ENCODE results near the gene ZNF385B.

ZNF385B gene

DNA sequence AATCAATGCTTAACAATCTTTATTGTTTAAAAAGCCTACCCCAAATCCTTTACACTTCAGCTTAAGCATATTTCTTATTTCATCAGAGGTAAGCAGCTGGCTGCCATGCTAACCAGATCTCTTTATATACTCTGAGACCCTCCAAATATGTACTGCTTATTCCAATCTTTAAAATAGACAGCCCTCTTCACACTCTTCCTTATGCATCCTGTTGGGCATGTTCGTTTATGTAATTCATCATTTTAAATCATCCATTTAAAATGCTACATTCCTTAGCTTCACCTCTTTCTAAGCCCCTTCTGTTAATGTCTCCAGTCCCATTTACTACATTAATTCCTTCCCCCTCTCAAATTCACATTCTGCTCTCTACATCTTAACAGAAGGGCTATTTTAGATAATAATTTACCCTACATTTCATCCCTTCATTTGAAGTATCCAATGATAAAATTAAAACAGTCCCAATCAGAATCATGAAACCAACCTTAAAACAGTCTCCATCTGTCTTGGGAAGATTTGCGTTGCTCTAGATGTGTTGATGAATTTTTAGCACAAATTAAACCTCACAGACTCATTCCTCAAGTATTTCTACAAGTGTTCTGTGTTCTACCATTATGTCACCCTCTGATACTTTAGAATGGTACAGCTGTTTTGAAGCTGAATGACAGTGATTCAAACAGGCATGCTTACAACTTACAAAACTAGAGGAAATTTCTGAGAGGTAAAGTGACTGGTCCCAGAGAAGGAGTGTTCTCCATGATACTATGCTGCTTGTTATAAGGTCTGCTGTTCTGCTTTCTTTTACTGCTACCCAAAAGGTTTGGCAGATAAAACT lies 59.1 kb downstream of the ZNF385B start:
- TF ChIP-seq GATA2 (IDR thresholded peaks at IDR 0.05; ENCODE audit: low read depth, low read length) (no peak), GATA3 (IDR thresholded peaks at IDR 0.05; ENCODE audit: low read depth, low read length) (no peak)

- no peak for TF ChIP-seq GATA2 (IDR thresholded peaks at IDR 0.05; ENCODE audit: low read depth, low read length)
- TF ChIP-seq GATA3 (IDR thresholded peaks at IDR 0.05; ENCODE audit: low read depth, low read length), result no peak
Observed at GRCh38 chr2:179800776-179801175, 60.6 kb downstream of the ZNF385B start.

DNA sequence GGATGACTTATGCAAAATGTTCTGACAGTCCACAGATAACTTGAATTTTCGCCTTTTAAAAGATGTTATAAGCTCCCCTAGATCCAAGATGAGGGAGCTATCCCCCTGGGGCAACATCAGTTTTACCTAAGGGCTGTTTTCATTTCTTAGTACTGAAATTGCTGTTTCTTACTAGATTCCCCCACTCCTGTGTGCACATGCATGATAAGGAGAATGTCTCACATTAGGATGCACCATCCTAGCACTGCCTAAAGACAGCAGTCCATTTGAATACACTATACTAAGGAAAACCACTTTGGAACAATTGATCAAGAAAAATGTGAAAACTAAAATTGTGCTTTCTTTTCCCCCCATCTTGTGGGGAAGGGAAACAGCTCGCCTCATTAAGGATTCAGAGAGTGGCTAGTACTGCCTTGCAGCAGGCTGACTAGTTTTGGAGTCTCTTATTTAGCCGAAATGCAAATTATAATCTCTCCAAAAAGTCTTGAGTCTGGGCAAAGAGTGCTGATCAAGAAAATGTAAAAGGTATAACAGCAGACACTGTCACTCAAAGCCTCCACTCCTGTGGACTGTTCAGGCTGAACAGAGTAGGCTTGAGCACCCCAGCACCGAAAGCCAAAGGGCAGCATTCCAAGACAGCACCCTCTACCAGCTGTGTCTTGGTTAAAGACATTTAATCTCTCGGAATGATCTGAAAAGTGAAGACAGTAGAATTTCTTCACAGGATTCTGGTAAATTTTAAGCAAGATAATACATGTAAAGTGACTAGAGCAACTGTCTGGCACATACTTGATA lies 65.0 kb downstream of the ZNF385B start:
- no peak for TF ChIP-seq GATA2 (IDR thresholded peaks at IDR 0.05; ENCODE audit: low read depth, low read length)
- no peak for TF ChIP-seq GATA3 (IDR thresholded peaks at IDR 0.05; ENCODE audit: low read depth, low read length)

- TF ChIP-seq GATA3 (IDR thresholded peaks at IDR 0.05; ENCODE audit: low read depth, low read length) (no peak), GATA2 (IDR thresholded peaks at IDR 0.05; ENCODE audit: low read depth, low read length) (no peak)
Observed at GRCh38 chr2:179793902-179794301, 67.5 kb downstream of the ZNF385B start.

DNA sequence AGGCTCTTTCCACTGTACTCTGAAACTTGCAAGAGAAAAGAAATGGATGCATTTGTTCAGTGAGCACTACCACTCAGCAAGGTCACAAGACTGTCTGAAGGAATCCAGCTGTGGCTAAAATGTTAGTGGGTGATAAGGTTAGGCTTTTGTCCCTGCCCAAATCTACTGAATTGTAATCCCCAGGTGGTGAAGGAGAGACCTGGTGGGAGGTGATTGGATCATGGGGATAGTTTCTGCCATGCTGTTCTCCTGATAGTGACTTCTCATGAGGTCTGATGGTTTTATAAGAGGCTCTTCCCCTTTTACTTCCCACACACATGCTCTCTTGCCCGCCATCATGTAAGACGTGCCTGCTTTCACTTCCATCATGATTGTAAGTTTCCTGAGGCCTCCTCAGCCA lies 68.2 kb downstream of the ZNF385B start:
- TF ChIP-seq GATA3 (IDR thresholded peaks at IDR 0.05; ENCODE audit: low read depth, low read length) (no peak), GATA2 (IDR thresholded peaks at IDR 0.05; ENCODE audit: low read depth, low read length) (no peak)

- TF ChIP-seq GATA3 (IDR thresholded peaks at IDR 0.05; ENCODE audit: low read depth, low read length) (no peak), GATA2 (IDR thresholded peaks at IDR 0.05; ENCODE audit: low read depth, low read length) (no peak)
Observed at GRCh38 chr2:179790235-179791217, 70.9 kb downstream of the ZNF385B start.

GRCh38 chr2:179788104-179788503 lies 73.3 kb downstream of the ZNF385B start:
- no peak for TF ChIP-seq GATA3 (IDR thresholded peaks at IDR 0.05; ENCODE audit: low read depth, low read length)
- TF ChIP-seq GATA2 (IDR thresholded peaks at IDR 0.05; ENCODE audit: low read depth, low read length), result no peak

GRCh38 chr2:179787601-179788000 lies 73.8 kb downstream of the ZNF385B start:
- TF ChIP-seq GATA3 (IDR thresholded peaks at IDR 0.05; ENCODE audit: low read depth, low read length), result no peak
- TF ChIP-seq GATA2 (IDR thresholded peaks at IDR 0.05; ENCODE audit: low read depth, low read length), result no peak

DNA sequence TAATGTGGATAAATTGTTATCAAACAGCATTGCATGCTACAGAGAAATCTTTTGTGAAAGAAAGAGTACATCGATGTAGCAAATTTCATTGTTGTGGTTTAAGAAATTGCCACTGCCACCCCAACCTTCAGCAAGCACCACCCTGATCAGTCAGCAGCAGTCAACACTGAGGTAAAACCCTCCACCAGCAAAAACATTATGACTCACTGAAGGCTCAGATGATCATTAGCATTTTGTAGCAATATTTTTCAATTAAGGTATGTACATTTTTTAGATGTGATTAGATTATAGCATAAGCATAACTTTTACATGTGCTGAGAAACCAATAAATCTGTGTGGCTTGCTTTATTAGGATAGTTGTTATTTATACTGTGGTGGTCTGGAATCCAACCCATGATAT lies 75.5 kb downstream of the ZNF385B start:
- TF ChIP-seq GATA3 (IDR thresholded peaks at IDR 0.05; ENCODE audit: low read depth, low read length) (no peak), GATA2 (IDR thresholded peaks at IDR 0.05; ENCODE audit: low read depth, low read length) (no peak)

DNA sequence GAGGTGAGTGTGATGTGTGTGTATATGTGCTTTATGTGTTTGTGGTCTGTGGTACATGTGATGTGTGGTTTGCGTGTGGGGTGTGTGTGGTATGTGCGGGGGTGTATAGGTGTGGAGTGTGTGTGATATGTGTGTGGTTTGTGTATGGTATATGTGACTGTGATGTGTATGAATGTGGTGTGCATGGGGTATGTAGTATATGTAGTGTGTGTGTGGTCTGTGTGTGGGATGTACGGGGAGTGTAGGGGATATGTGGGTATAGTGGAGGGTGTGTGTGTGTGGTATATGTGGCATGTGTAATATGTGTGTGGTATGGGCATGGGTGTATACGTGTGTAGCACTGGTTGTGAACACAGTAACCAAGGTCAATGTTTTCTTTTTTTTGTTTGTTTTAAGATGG lies 87.4 kb downstream of the ZNF385B start:
- no peak for TF ChIP-seq GATA3 (IDR thresholded peaks at IDR 0.05; ENCODE audit: low read depth, low read length)
- TF ChIP-seq GATA2 (IDR thresholded peaks at IDR 0.05; ENCODE audit: low read depth, low read length), result no peak

DNA sequence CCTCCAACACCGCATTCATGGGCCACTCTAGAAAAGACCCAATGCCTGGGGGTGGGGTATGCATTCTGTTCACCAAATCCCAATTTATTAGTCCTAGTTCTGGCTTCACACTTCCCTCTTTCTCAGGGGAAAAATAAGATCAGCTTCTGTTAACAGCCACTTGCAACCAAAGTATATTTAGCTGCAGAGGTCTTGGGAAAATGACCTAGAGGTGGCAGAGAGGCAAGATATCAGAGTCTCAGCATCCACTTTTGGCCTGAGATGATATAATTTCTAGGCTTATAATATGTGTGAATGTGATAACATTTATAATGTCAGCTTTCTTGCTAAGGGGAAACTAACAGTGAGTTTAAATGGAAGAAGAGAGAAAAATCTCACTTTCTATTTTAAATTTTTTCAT lies 89.1 kb downstream of the ZNF385B start:
- TF ChIP-seq GATA2 (IDR thresholded peaks at IDR 0.05; ENCODE audit: low read depth, low read length), result no peak

DNA sequence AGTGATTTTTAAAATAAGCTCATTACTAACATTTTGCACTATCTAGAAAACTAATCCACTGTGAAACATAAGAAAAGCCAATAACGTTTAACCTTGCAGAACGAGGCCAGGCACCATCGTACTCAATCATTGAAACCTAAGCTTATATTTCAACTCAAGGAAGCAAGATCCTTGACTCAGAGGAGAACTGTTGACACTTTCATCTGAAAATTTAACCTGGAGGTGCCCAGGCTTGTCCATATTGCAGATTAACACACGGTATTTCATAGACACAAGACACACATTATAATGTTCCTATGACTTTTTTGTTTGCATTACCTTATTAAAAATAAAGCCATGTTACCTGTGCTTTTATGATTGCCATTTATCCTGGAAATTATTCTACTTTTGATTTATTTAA lies 89.6 kb downstream of the ZNF385B start:
- TF ChIP-seq GATA2 (IDR thresholded peaks at IDR 0.05; ENCODE audit: low read depth, low read length) (no peak), GATA3 (IDR thresholded peaks at IDR 0.05; ENCODE audit: low read depth, low read length) (no peak)

GRCh38 chr2:179770029-179770428 lies 91.4 kb downstream of the ZNF385B start:
- TF ChIP-seq GATA3 (IDR thresholded peaks at IDR 0.05; ENCODE audit: low read depth, low read length), result no peak
- TF ChIP-seq GATA2 (IDR thresholded peaks at IDR 0.05; ENCODE audit: low read depth, low read length), result no peak

DNA sequence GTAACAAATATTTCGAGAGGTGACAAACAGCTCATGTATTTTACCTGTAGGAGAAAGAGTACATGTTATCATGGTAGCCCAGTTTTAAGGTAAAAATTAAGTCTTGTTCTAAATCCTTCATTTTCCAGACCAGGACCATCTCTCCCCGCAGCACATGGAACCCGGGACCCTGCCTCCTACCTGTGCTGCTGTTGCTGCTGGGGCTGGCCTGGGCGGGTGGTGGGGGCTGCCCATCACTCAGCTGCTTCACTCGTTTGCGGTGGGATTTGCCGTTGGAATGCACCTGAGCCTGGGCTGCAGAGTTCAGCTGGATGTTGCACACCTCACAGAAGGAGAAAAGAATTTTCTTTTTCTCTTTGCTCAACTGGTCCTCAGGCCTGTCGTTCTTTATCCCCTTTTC lies 92.1 kb downstream of the ZNF385B start:
- TF ChIP-seq GATA3 (IDR thresholded peaks at IDR 0.05; ENCODE audit: low read depth, low read length), result no peak
- no peak for TF ChIP-seq GATA2 (IDR thresholded peaks at IDR 0.05; ENCODE audit: low read depth, low read length)
